Stomach (tissue), 9 donors: Measurements from ENCODE around the gene STK24. TPM values are rescaled to one million over a fixed set of nuclear protein-coding genes. Genes with fewer than 3 reads are reported as not detected.

Source experiments
- DNase-seq, 2 donors: peaks; one replicate each; pipeline versions ENCODE4 v3.0.0 to v3.0.0-alpha.2; 2013 to 2019
- H3K27ac ChIP-seq, 5 donors: fragments of 200-600 bp in 4 of 5; sonication (generic) in 4 of 5; one replicate each; pipeline ENCODE4 v1.5.1; 2013 to 2019; ENCODE audit warnings: mild to moderate bottlenecking in 1 of 5, moderate library complexity in 1 of 5
- H3K27me3 ChIP-seq, 3 donors: fragments of 200-600 bp; sonication (generic); one replicate each; pipeline ENCODE4 v1.5.1; 2017 to 2019; ENCODE audit warnings: mixed run types in 1 of 3
- H3K36me3 ChIP-seq, 4 donors: fragments of 200-600 bp; sonication (generic); 1 replicate in 3 of 4; 2 replicates in 1 of 4; pipeline ENCODE4 v1.5.1; 2016 to 2019
- H3K4me1 ChIP-seq, 4 donors: fragments of 200-600 bp; sonication (generic); one replicate each; pipeline ENCODE4 v1.5.1; 2016 to 2019
- H3K4me3 ChIP-seq, 4 donors: fragments of 200-600 bp; sonication (generic) in 3 of 4; one replicate each; pipeline ENCODE4 v1.5.1; 2016 to 2019; ENCODE audit warnings: mild to moderate bottlenecking in 1 of 4
- H3K9me3 ChIP-seq, 4 donors: fragments of 200-600 bp; sonication (generic); one replicate each; pipeline ENCODE4 v1.5.1; 2016 to 2019
- EP300 ChIP-seq: sonication (generic); formaldehyde crosslinking; IDR thresholded peaks from one replicate; pipeline ENCODE4 v1.6.1; 2017; ENCODE audit warnings: antibody characterized with exemption
- POLR2A ChIP-seq, 4 donors: fragments of 450-650 bp; IDR thresholded peaks; one replicate each; pipeline ENCODE4 v1.6.1; 2016; ENCODE audit warnings: antibody characterized with exemption in 4 of 4, control low read depth in 2 of 4, mild to moderate bottlenecking in 1 of 4, moderate library complexity in 1 of 4
- POLR2AphosphoS5 ChIP-seq, 3 donors: sonication (generic); formaldehyde crosslinking; IDR thresholded peaks; one replicate each; pipeline ENCODE4 v1.6.1; 2016; ENCODE audit warnings: antibody characterized with exemption in 3 of 3
- WGBS, 5 donors: extraction: QIAGEN DNeasy Blood & Tissue Kit in 3 of 5; methylation state at CpG; one replicate each; pipeline versions ENCODE4 v1.1.5 to v1.1.7; 2013 to 2018; 5-methylcytosine and 5-hydroxymethylcytosine counted together
- intact Hi-C: fragments of 100-400 bp; cut with DNase I; formaldehyde crosslinking; loops from one replicate; pipeline ENCODE4 v1.15.1; 2023; ENCODE audit warnings: low total_unique reads
- polyA plus RNA-seq, 3 donors: library from polyadenylated mRNA; stranded (reverse); fragments of 200-250 nt; gene quantifications; one replicate each; pipeline ENCODE4 v1.2.3, GENCODE V29; 2013
- total RNA-seq, 5 donors: library from RNA; depleted of rRNA; stranded (reverse); fragments of >200 nt; gene quantifications; one replicate each; pipeline versions ENCODE4 v1.1.0 to v1.2.3, GENCODE V29; 2014 to 2016
- TF ChIP-seq, protein P1 (sequence below), 7 experiments: fragments of 450-650 bp in 4 of 7; fragments of 200-600 bp in 3 of 7; sonication (generic) in 3 of 7; IDR thresholded peaks; one replicate each; pipeline ENCODE4 v1.5.1; 2016 to 2019; ENCODE audit warnings: antibody characterized with exemption in 7 of 7, control low read depth in 2 of 7, mild to moderate bottlenecking in 1 of 7
- donor health status: healthy with polysubstance abuse.
- donor health status: Bipolar disorder and iron deficiency.
- donor health status: healthy.

Gene STK24
- total and polyA plus RNA-seq, 8 donors: 33.0 to 139 (median 59.5) TPM

DNA sequence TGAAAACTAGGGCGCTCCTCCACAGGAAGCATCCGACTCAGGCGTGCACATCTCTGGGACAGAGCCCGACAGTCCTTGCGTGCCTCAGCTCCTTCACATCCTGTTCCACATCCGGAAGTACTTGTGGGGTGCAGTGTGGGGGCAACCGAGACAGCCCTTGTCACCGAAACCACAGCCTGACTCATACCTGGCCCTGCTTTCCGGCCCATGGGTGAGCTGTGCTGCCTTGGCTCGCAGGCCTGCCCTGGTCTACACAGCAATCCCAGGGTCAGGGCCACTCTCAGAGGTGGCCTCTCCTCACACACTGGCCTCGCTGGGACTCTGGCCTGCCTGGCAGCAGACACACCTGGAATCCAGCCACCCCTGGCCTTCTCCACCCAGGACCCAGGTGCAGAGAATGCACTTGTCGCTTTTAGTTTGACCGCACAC, 100.4 kb downstream of the STK24 start:
- TF ChIP-seq, protein P1, sequence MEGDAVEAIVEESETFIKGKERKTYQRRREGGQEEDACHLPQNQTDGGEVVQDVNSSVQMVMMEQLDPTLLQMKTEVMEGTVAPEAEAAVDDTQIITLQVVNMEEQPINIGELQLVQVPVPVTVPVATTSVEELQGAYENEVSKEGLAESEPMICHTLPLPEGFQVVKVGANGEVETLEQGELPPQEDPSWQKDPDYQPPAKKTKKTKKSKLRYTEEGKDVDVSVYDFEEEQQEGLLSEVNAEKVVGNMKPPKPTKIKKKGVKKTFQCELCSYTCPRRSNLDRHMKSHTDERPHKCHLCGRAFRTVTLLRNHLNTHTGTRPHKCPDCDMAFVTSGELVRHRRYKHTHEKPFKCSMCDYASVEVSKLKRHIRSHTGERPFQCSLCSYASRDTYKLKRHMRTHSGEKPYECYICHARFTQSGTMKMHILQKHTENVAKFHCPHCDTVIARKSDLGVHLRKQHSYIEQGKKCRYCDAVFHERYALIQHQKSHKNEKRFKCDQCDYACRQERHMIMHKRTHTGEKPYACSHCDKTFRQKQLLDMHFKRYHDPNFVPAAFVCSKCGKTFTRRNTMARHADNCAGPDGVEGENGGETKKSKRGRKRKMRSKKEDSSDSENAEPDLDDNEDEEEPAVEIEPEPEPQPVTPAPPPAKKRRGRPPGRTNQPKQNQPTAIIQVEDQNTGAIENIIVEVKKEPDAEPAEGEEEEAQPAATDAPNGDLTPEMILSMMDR (IDR thresholded peaks at IDR 0.05): no peak
- peak in 2 of 3 donors; percentile 67 to 70 for TF ChIP-seq POLR2AphosphoS5 (IDR thresholded peaks at IDR 0.05)
- peak overlapping the region in 1 of 4 donors; percentile 24 for H3K4me3 ChIP-seq
- intact Hi-C loops: no loop called here
- H3K4me1 ChIP-seq: peaks cover 36 to 85% (median 67%) of the 10 kb centered on the region in 4 donors
- DNase-seq: peak; percentile 66 to 81
- WGBS, 5 donors: 43 to 55% (median 48%) methylated on average over 13 of the region's 13 CpGs
- H3K27ac ChIP-seq: peak overlapping the region; percentile 28 to 68 (median 64)
- peaks cover 12 to 35% (median 32%) of the 10 kb centered on the region in 4 donors for H3K36me3 ChIP-seq
- no peaks in the 10 kb centered on the region for H3K9me3 ChIP-seq
- no peaks in the 10 kb centered on the region for H3K27me3 ChIP-seq

DNA sequence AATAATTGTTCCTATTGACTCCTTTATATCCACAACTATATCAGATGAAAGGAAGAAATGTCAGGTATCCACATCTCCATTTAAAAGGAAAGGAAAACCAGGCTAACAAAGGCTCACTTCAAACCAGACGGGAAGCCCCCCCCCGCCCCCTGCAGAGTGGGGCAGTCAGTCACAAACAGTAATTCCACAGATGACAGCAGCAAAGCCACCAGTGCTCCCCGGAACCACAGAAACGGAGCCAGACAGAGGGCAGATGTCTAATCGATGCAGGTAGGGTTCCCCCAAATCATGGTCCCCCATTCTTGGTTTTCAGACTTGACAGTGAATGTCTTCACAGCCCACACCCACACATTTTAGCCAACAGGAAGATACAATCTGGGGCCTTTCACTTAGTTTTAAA, 100.8 kb downstream of the STK24 start:
- Histone ChIP-seq H3K27ac (peak overlapping the region; percentile 16 to 68 (median 44)), H3K4me1 (peaks cover 32 to 83% (median 66%) of the 10 kb centered on the region in 4 donors), H3K27me3 (no peaks in the 10 kb centered on the region), H3K9me3 (no peaks in the 10 kb centered on the region), H3K4me3 (peak overlapping the region in 1 of 4 donors; percentile 24), H3K36me3 (peaks cover 15 to 38% (median 35%) of the 10 kb centered on the region in 4 donors)
- intact Hi-C loops: no loop called here
- DNase-seq: no peak
- 40 to 59% (median 44%) methylated on average over 5 of the region's 5 CpGs for WGBS, 5 donors
- no peak for TF ChIP-seq POLR2A (IDR thresholded peaks at IDR 0.05)
- no peak for TF ChIP-seq POLR2AphosphoS5 (IDR thresholded peaks at IDR 0.05)
- TF ChIP-seq EP300: no peak
- TF ChIP-seq, protein P1 (IDR thresholded peaks at IDR 0.05): no peak

DNA sequence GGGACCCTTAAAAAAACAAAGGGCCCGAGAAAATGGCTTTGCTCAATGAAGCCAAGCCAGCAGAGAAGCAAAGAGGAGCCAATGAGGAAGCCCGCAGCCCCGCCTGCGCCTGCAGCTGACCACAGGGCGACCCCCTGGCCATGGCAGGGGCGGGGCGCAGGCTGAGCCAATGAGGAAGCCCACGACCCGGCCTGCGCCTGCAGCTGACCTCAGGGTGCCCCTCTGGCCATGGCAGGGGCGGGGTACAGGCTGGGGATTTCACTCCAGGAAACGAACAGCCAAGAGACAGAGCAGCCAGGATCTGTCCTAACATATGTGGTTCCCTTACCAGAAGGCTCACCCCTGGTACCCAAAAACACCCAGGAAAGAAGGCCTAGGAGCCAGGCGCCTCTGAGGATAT, 101.4 kb downstream of the STK24 start:
- Histone ChIP-seq H3K36me3 (peaks cover 15 to 44% (median 38%) of the 10 kb centered on the region in 4 donors), H3K4me1 (peaks cover 28 to 77% (median 61%) of the 10 kb centered on the region in 4 donors), H3K27me3 (no peaks in the 10 kb centered on the region), H3K9me3 (no peaks in the 10 kb centered on the region), H3K4me3 (no peak overlapping the region), H3K27ac (peak overlapping the region; percentile 36 to 68 (median 50))
- intact Hi-C loops: no loop called here
- TF ChIP-seq POLR2A (IDR thresholded peaks at IDR 0.05) (no peak), EP300 (no peak), POLR2AphosphoS5 (IDR thresholded peaks at IDR 0.05) (no peak)
- TF ChIP-seq, protein P1 (IDR thresholded peaks at IDR 0.05): no peak
- WGBS, 5 donors: 55 to 70% (median 57%) methylated on average over 9 to 13 of the region's 13 CpGs
- DNase-seq: peak in 1 of 2 donors; percentile 53

DNA sequence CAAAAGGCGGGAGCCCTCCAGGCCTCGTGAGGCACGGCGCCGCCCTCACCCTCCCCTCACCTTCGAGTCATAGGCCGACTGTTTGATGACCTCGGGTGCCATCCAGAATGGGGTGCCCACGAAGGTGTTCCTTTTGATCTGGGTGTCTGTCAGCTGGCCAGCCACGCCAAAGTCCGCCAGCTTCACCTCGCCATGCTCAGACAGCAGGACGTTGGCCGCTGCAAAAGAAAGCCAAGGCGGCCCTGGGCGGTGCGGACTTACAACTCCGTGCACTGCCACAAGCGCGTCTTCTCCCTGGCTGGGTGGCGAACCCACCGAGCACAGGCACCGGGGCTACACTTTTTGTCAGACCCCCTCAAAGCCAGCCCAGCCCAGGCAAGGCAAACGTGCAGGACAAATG, 102.1 kb downstream of the STK24 start:
- intact Hi-C loops: no loop called here
- H3K9me3 ChIP-seq: no peaks in the 10 kb centered on the region
- no peak for TF ChIP-seq POLR2AphosphoS5 (IDR thresholded peaks at IDR 0.05)
- no peak for TF ChIP-seq POLR2A (IDR thresholded peaks at IDR 0.05)
- TF ChIP-seq EP300: no peak
- TF ChIP-seq, protein P1 (IDR thresholded peaks at IDR 0.05): no peak
- H3K4me1 ChIP-seq: peaks cover 28 to 72% (median 61%) of the 10 kb centered on the region in 4 donors
- H3K27ac ChIP-seq: peak overlapping the region in 2 of 5 donors; percentile 44 to 64
- WGBS, 5 donors: 88 to 96% (median 91%) methylated on average over 23 to 24 of the region's 24 CpGs
- no peak overlapping the region for H3K4me3 ChIP-seq
- no peak for DNase-seq
- H3K27me3 ChIP-seq: no peaks in the 10 kb centered on the region
- H3K36me3 ChIP-seq: peaks cover 15 to 52% (median 40%) of the 10 kb centered on the region in 4 donors
